Activated naive CD4-positive, alpha-beta T cell (primary cell): ENCODE data around the gene CBX2.
"Not testable (repeated sequence)": the region's sequence is repeated elsewhere in the genome, so short reads cannot be mapped to it uniquely, and the experiment has no call there.

Experiments used
- DNase-seq, 4 experiments: peaks; one replicate each; lab custom pipeline; 2025; lab: John Stamatoyannopoulos, UW

Gene CBX2

DNA sequence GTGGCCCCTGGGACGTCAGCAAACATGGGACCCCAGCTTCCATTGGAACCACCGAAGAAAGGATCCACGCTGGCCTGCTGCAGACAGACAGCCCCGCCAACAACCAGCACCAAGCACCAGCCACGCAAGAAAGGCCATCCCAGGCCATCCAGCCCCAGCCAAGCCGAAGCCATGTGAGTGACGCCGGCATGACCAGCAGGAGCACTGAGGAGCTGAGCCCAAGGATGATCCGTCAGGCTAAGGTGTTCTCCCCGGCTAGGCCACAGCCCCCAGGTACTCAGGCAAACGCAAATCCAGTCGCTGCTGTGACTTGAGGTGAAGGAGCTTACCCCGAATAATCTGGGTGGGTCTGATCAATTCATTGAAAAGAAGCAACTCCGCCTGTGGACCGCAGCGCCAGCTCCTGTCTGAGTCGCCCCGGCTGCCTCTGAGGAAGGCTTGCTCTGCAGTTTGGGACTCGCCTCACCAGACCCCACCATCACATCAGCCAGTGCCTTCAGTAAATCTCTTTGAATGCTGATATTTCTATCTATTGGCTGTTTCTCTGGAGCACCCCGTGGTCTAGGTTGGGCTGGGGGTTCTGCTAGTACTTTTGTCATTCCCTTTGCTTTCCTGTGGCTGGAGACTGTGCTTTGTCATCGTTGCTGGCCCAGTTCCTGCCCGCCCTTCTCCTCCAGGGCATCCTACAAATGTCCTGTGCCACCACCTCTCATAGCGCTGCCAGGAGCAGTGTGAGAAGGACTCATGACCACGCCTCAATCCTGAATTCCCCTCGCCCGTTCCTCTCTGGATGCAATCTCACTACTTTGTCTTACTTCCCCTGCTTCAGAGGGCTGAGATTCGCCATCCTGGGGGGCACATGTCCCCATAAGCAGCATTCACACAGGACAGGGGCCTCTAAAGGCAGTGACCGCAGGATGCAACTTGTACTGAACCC lies 8.1 kb upstream of the CBX2 start:
- no peak for DNase-seq

DNA sequence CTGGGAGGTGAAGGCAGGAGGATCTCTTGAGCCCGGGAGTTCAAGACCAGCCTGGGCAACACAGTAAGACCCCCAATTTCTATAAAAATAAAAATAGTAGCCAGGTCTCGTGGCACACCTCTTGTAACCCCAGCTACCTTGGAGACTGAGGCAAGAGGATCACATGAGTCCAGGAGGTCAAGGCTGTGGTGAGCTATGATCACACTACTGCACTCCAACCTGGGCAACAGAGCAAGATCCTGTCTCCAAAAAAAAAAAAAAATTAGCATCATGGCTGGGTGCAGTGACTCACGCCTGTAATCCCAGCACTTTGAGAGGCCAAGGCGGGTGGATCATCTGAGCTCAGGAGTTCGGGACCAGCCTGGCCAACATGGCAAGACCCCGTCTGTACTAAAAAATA lies 6.7 kb upstream of the CBX2 start:
- no peak for DNase-seq

DNA sequence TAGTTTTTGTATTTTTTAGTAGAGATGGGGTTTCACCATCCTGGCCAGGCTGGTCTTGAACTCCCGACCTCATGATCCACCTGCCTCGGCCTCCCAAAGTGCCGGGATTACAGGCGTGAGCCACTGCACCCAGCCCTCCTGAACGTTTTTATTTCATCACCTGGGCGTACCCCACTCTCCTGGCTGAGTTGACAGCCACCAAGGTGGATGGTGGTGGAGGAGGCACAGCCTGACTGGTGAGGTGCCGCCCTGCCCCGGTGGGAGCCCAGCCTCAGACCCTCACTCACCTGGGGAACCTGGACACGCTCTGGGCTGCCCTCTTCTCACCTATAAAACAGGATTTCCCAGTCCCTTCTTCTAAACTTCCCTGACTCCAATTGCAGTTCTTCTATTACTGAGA lies 5.2 kb upstream of the CBX2 start:
- DNase-seq: not testable (repeated sequence)

DNA sequence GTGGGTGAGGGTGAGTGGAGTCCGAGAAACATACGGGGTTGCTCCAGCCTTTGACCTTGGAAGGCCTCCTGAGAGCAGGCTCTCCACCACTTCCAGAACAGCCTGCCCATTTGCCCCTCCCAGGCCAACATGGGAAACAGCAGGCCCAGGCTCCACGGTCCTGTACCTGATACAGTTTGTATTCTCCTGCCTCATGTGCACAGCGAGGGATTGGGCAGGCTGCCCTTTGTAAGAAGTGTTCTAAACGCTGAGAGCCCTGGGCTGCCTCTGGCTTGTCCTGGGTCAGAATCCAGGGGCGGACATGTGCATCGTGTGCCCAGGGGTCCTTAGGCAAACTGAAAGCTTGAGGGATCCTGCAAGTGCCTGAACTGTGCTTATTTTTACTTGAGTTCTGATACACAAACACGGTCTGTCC lies 3.4 kb upstream of the CBX2 start:
- no peak for DNase-seq

DNA sequence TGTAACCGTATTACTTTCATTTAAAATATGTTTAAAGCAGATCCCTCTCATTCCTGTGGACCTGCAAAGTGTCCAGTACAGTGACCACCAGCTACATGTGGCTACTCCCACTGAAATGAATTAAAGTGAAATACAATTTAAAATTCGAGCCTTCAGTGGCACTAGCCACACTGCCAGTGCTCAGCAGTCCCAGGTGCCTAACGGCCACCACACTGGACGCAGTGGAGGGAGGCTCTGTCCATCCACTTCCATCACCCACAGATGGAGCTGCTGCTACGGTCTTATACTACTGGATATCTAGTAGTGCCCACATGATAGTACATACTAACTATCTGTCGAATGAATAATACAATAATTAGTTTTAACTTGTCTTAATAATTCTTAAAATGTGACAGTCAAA lies 2.3 kb upstream of the CBX2 start:
- no peak for DNase-seq

DNA sequence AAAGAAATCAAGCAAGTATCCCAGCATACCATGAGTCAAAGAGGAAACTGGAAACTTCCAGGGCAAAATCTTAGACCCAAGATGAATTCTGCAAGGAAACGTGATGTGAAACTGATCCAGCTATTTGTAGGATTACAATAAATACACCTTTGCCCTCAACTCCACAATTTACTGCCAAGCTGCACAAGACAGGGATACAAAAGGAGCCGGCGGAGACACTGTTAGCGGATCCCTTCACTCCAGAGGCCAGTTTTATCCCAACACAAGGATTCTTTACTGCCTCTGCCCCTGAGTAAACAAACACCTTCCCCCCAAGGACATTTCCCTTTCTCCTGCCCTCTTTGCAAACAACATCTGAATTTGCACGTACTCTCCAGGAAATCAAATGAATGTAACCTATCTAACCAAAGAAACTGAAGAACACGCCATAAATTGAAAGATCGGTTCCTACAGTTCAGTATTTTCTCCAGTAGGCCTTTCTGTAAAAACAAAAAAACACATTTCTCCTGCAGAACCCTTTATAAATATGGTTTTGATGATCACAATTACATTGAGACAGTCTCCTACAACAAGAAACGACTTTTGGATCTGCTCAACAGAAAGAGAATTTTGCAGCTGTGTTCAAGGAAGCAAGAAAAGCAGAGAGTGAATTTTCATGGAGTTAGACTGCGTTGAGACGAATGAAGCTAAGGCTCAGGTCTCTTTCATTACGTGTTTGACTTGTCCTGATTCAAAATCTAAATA lies 1.4 kb upstream of the CBX2 start:
- no peak for DNase-seq

DNA sequence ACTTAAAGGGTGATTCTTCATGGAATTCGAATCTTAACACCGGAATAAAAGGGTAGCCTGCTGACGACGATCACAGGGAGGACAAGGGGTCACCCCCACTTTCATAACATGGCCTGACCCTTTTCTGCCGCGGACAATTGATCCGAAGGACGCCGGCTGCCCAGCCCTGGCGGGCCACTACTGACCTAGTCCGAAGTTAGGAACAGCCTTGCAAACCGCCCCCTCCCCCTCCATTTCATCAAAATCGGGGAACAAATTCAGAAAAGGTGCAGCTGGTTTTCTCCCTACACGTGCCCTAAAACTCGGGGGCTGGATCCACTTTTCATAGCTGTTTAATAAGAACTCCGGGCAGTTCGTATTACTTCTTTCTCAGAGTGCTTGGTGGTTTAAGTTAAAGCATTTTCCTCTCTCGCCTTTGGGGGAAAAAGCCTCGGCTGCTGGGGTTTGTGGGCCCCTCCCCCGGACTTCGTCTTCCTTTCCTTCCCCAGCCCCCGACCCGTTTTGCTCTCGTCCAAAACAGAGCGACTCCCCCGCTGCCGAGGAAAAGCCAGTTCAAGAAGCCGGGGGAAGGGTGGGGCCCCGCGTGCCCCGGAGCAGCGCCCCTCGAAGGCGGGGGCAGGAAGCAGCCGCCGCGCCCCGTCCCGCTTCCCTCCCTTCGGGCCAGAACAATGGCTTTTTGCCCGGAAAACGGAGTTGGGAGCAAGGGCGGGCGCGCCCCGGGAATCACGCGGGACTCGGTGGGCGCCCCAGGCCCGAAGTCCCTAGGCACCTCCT lies 641 bp upstream of the CBX2 start:
- no peak for DNase-seq

DNA sequence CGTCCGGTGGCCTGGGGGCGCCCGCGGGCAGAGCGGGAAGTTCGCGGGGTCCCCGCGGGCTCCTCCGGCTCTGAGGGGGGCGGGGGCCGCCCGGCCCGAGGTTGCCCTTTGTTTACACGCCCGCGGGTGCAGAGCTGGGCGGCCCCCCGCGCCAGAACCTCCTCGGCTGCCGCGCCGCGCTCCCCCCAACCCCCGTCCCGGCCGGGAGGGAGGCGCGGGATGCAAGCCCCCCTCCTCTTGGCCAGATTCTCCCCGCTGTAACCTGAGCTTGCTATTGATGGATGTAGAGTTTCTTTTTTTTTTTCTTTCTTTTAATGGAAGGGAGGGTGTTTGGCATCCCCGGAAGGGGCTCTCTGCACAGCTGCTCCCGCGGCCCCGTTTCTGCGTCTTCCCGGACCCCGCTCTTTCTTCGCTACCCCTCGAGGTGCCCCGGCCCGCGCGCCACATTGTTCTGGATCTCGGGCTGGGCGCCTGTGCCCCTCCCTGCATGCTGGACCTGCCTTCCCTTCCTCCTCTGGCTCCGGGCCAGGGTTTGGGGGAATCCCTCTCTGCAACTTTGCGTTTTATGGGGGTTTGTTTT lies 646 bp downstream of the CBX2 start:
- no peak for DNase-seq

DNA sequence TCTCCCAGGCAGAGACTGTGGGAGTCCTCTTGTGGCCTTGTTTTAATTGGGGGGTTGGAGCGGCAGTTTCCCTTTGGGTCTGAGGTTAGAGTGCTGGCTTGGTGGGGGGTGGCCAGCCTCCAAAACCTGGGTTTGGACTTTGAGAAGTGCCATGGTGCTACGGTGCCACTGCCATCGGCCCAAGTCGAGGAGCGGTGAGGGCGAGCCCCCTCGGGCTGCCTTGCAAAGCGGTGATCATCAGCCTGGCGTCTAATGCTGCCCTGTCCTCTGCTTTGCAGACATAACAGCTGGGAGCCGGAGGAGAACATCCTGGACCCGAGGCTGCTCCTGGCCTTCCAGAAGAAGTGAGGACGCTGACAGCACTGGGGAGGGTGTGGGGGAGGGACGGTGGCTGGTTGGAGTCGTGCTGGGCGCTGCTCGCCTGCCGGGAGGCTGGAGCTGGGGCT lies 1.2 kb downstream of the CBX2 start:
- DNase-seq: no peak

DNA sequence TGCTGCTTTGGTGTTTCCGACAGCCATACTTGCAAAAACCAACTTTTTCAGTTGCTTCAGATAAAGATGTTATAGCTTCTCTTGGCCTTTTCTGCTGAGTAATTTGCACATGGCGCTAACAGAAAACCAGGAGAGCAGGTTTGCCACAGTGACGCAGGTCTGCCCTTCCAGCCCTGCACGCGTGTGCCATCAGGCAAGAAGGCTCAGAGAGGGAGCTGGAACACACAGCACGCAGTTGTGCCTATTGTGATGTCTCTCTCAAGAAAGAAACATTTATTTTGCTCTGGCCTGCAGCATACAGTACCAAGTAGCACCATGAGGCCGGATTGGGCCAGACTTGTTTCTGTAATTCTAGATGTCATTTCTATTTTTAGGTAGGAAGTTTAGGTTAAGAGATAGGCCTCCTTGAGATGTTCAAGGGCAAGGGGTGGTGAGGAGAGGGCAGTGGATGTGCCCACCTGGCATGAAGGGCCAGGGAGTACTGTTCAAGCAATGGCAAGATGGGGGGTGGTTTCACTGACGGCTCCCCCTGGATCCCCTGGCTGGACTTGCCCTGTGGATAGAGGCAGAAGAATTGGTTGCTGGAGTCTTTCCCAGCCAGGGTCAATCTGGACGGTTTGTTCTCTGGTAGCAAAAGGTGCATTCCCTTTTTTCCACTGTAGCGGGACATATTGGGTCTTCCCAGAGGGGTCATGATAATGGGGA lies 1.9 kb downstream of the CBX2 start:
- DNase-seq: no peak

DNA sequence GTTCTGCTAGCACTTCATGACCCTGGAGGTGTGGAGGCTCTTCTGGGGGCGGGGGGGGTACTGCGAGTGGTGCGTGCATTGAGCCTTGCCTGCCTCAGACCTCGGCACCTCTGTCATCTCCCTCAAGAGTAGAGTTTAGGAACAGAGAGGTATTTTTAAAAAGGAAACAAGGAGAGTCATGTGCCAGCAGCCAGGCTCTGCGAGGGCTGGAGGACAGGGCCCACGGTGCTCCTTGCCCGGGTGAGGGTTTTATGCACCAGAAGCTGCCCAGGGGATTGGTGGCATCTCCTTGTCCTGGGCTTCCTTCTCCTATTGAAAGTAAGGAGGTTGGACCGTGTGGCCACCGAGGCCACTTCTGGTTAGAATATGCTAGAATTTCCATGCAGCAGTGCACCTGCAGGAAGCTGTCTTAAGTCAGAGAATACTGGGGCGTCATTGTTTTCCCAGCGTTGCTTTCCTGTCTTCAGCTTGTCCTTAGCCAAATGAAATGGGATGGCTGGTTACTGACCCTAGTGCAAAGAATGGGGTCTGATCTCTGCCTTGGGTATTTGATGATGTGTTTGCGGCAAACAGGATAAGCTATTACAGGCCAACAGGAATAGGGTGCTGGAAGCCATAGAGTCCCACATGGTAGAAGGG lies 3.2 kb downstream of the CBX2 start:
- DNase-seq: no peak

DNA sequence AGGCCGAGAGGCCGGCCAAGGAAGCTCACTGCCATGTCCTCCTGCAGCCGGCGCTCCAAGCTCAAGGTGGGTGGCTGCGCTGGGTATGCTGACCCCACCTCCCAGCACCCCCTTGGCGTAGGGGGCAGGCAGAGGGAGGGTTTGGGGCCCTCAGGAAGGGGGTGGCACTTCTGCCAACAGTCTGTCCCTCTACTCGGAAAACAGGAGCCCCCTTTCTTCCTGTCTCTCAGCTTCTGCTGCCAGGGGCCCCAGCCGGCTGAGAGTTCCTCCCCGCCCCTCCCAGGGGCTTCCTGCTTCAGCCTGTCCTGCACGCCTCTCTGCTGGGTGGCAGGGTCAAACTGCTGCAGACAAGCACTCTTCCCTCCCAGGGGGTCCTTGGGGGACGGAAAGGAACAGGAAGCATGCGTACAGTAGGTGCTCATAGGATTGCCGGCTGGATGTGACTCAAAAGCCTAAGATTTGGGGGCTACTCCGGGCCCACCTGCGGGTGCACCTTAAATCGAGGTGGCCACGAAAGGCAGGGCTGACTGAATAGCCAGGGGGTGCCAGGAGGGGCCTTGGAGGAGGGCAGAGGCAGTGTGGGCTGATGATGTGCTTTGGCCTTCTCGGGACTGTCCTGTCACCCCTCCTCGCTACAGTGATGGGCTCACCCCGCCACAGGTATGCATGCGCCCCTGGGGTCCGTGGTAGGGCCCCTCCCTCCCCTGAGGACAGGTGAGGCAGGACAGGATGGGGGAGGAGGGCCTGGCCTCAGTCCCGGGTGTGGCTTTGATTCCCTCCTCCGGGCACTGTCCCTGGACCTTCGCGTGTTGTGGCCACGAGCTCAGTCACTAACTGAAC lies 4.0 kb downstream of the CBX2 start:
- no peak for DNase-seq

DNA sequence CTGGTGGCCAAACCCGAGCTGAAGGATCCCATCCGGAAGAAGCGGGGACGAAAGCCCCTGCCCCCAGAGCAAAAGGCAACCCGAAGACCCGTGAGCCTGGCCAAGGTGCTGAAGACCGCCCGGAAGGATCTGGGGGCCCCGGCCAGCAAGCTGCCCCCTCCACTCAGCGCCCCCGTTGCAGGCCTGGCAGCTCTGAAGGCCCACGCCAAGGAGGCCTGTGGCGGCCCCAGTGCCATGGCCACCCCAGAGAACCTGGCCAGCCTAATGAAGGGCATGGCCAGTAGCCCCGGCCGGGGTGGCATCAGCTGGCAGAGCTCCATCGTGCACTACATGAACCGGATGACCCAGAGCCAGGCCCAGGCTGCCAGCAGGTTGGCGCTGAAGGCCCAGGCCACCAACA lies 5.9 kb downstream of the CBX2 start:
- DNase-seq: no peak

DNA sequence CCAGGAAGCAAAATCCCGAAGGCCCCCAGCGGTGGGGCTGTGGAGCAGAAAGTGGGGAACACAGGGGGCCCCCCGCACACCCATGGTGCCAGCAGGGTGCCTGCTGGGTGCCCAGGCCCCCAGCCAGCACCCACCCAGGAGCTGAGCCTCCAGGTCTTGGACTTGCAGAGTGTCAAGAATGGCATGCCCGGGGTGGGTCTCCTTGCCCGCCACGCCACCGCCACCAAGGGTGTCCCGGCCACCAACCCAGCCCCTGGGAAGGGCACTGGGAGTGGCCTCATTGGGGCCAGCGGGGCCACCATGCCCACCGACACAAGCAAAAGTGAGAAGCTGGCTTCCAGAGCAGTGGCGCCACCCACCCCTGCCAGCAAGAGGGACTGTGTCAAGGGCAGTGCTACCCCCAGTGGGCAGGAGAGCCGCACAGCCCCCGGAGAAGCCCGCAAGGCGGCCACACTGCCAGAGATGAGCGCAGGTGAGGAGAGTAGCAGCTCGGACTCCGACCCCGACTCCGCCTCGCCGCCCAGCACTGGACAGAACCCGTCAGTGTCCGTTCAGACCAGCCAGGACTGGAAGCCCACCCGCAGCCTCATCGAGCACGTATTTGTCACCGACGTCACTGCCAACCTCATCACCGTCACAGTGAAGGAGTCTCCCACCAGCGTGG lies 6.5 kb downstream of the CBX2 start:
- no peak for DNase-seq

DNA sequence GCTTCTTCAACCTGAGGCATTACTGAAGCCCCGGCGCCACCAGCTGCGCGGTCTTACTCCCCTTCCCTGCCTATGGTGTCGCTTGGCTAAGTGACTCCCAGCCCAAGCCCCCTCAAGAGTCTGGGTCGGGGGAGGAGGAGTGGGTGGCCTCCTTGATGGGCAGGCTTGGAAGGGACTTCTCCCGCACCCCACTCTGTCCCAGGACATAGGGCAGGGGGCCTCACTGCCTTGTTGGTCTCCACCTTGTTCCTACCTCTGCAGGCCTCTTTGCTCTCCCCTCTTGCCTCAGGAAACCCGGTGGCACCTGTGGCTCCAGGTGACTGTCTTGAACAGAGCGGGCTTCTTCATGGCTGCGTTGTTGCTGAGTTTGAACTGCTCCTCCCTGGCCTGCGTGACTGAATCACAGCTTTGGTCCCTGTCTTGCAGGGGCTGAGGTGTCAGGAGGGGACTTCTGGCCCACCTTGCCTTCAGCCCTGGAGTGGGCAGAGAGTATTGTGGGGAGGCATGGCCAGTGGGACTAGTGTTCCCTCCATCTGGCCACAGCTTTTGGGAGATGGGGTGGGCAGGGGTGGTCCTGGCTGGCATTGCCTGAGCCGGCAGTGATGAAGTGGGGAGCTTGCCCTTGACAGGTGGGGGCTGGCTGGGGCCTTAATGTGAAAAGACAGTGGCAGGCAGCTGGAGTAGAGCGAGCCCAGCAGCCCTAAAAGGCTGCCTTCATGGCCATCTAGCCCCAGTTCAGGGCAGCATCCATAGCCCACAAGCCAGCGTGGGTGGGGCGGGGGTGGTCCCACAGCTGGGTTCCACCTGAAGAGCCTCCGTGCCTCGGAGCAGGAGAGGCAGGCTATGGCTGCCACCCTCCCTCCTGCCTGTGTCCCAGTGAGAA lies 7.3 kb downstream of the CBX2 start:
- no peak for DNase-seq

DNA sequence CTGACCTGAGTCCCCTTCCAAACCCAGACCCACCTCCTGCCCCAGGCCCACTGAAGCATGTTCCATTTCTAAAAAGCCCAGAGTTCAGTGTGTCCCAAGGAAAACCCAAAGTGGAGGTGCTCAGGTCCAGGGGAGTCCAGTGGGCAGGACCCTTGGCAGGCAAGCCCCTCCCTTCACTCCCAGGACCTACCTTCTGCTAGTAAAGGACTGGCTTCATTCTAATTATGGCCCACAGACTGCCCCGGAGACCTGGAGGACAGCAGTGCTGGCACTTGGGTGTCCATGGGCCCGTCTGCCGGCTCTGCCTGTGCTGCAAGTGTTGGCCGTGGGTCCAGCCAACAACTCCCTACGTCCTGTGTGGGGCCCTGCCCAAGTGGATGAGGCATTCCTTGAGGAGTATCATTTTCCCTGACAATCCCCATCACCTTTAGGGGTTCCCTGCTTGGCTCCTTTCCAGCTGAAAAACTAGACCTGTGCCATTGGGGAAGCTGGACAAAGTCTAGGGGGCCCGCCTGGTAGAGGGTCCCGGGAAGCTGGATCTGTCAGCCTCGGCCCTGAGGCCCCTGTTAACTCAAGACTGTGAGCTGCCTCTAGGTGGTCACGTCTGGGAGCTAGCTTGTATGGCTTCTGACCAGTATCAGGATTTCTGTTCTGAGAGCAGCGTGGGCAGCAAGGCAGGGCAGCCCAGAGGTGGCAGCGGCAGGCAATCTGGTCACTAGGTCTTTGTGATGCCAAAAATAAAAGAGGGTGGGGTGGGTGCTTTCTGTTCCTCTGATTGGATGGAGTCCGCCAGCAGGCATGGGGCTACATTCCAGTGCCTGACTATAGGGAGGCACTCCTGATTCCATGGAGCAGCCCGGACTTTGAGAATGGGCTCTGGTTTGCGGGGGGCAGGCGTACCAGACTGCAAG lies 8.2 kb downstream of the CBX2 start:
- no peak for DNase-seq

DNA sequence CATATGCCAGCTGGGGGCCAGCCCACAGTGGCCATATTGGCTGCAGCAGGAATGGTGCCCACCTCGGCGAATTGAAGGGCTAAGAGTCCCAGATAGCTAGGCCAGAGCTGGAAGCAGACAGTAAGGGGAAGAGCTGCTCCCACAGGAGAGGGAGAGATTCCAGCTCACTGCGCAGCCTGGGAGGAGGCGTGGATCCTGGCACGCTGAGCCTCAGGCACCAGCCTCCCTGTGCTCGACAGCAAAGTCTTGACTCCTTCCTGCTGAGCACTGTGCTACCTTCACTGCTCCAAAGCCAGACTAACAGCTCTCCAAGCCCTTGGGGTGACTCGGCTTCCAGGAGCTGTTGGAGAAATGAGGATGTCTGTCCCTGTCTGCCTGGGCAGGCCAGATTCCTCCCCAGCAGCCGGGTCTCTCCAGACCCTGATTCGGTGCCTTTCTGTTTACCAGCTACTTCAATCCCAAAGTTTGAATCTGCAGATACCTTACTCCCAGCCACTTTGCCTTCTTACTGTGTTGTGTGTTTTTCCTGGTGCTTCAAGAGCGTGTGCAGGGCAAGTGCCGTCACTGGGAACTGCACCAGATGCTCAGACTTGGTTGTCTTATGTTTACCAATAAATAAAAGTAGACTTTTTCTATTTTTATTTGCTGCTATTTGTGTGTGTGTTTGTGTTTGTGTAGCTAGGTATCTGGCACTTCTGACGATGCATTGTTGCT lies 9.1 kb downstream of the CBX2 start:
- DNase-seq: no peak
